Measurements from ENCODE around the gene TMEM178B. TPM values are rescaled to one million over a fixed set of nuclear protein-coding genes. Genes with fewer than 3 reads are reported as not detected.

The TMEM178B gene
- total RNA-seq, 2 experiments from 2014 or later: not detected

GRCh38 chr7:141238596-141239243, 164.9 kb downstream of the TMEM178B start:
- TF ChIP-seq CTCF (IDR thresholded peaks at IDR 0.05): no peak
- ChIA-PET POLR2A (no interaction called here), CTCF (no interaction called here)
- intact Hi-C loops (cut with DNase I, micrococcal nuclease): no loop called here
- no peaks in the 10 kb centered on the region for H3K4me1 Mint-ChIP-seq (ENCODE audit: low read depth)
- H3K9me3 ChIP-seq (ENCODE audit: control insufficient read depth in 1 of 2, insufficient read depth in 1 of 2, low read length in 2 of 2): no peaks in the 10 kb centered on the region
- ATAC-seq (ENCODE audit: poor library complexity): no peak
- H3K36me3 ChIP-seq (ENCODE audit: insufficient read depth, low read length): no peaks in the 10 kb centered on the region
- H3K27me3 Mint-ChIP-seq: peaks cover 16% of the 10 kb centered on the region
- no peak for DNase-seq
- H3K36me3 Mint-ChIP-seq (ENCODE audit: low read depth): no peaks in the 10 kb centered on the region
- no peak overlapping the region for H3K4me3 Mint-ChIP-seq
- H3K9me3 Mint-ChIP-seq: no peaks in the 10 kb centered on the region
- H3K4me1 ChIP-seq (ENCODE audit: insufficient read depth, low read length): no peaks in the 10 kb centered on the region
- H3K27ac Mint-ChIP-seq: no peak overlapping the region
- peaks cover 2 to 4% of the 10 kb centered on the region in 2 experiments for H3K27me3 ChIP-seq (ENCODE audit: control insufficient read depth in 1 of 2, insufficient read depth in 2 of 2, low read length in 2 of 2)
- no peak overlapping the region for H3K4me3 ChIP-seq (ENCODE audit: low read length)
- H3K27ac ChIP-seq (ENCODE audit: low read depth in 1 of 2, low read length in 2 of 2): no peak overlapping the region

GRCh38 chr7:141239661-141240060, 165.8 kb downstream of the TMEM178B start:
- CTCF ChIA-PET: no interaction called here
- H3K4me3 Mint-ChIP-seq: no peak overlapping the region
- H3K4me3 ChIP-seq (ENCODE audit: low read length): no peak overlapping the region
- intact Hi-C loops (cut with DNase I, micrococcal nuclease): no loop called here
- H3K4me1 ChIP-seq (ENCODE audit: insufficient read depth, low read length): no peaks in the 10 kb centered on the region
- no peak for TF ChIP-seq CTCF (IDR thresholded peaks at IDR 0.05)
- no peak for DNase-seq
- no peaks in the 10 kb centered on the region for H3K4me1 Mint-ChIP-seq (ENCODE audit: low read depth)
- no peak for ATAC-seq (ENCODE audit: poor library complexity)
- no peak overlapping the region for H3K27ac ChIP-seq (ENCODE audit: low read depth in 1 of 2, low read length in 2 of 2)
- H3K9me3 Mint-ChIP-seq: no peaks in the 10 kb centered on the region
- peaks cover 2 to 4% of the 10 kb centered on the region in 2 experiments for H3K27me3 ChIP-seq (ENCODE audit: control insufficient read depth in 1 of 2, insufficient read depth in 2 of 2, low read length in 2 of 2)
- POLR2A ChIA-PET: no interaction called here
- no peaks in the 10 kb centered on the region for H3K36me3 ChIP-seq (ENCODE audit: insufficient read depth, low read length)
- H3K27me3 Mint-ChIP-seq: peaks cover 16% of the 10 kb centered on the region
- H3K9me3 ChIP-seq (ENCODE audit: control insufficient read depth in 1 of 2, insufficient read depth in 1 of 2, low read length in 2 of 2): no peaks in the 10 kb centered on the region
- no peak overlapping the region for H3K27ac Mint-ChIP-seq
- H3K36me3 Mint-ChIP-seq (ENCODE audit: low read depth): no peaks in the 10 kb centered on the region

- intact Hi-C loops (cut with DNase I, micrococcal nuclease): no loop called here
- DNase-seq: no peak
- no peaks in the 10 kb centered on the region for H3K4me1 Mint-ChIP-seq (ENCODE audit: low read depth)
- H3K27ac Mint-ChIP-seq: no peak overlapping the region
- H3K4me3 Mint-ChIP-seq: no peak overlapping the region
- peaks cover 0 to 2% of the 10 kb centered on the region in 2 experiments for H3K27me3 ChIP-seq (ENCODE audit: control insufficient read depth in 1 of 2, insufficient read depth in 2 of 2, low read length in 2 of 2)
- H3K4me3 ChIP-seq (ENCODE audit: low read length): no peak overlapping the region
- CTCF ChIA-PET: no interaction called here
- no peak overlapping the region for H3K27ac ChIP-seq (ENCODE audit: low read depth in 1 of 2, low read length in 2 of 2)
- H3K9me3 ChIP-seq (ENCODE audit: control insufficient read depth in 1 of 2, insufficient read depth in 1 of 2, low read length in 2 of 2): no peaks in the 10 kb centered on the region
- no peaks in the 10 kb centered on the region for H3K36me3 Mint-ChIP-seq (ENCODE audit: low read depth)
- peaks cover 16% of the 10 kb centered on the region for H3K27me3 Mint-ChIP-seq
- H3K9me3 Mint-ChIP-seq: no peaks in the 10 kb centered on the region
- no peaks in the 10 kb centered on the region for H3K36me3 ChIP-seq (ENCODE audit: insufficient read depth, low read length)
- ATAC-seq (ENCODE audit: poor library complexity): no peak
- no peaks in the 10 kb centered on the region for H3K4me1 ChIP-seq (ENCODE audit: insufficient read depth, low read length)
- no peak for TF ChIP-seq CTCF (IDR thresholded peaks at IDR 0.05)
- POLR2A ChIA-PET: no interaction called here
These were observed 168.7 kb downstream of the TMEM178B start for GRCh38 chr7:141242568-141242967.

Measured in CD4-positive, alpha-beta T cell (primary cell).